PC-3 (cell line): ENCODE measurements around the gene PRPH.

Source experiments
- CTCF ChIP-seq: fragments of 300-600 bp; sonication (generic); conservative IDR thresholded peaks from 2 replicates; pipeline ENCODE4 v1.5.1; 2017; ENCODE audit warnings: antibody characterized with exemption, low read depth, mild to moderate bottlenecking, low read length
- EZH2 ChIP-seq: fragments of 300-600 bp; sonication (generic); IDR thresholded peaks from one replicate; pipeline ENCODE4 v1.6.1; 2017; ENCODE audit warnings: antibody characterized with exemption, mild to moderate bottlenecking, low read length; ENCODE audit not compliant: unreplicated experiment
- EZH2phosphoT487 ChIP-seq: fragments of 300-600 bp; sonication (generic); IDR thresholded peaks from 2 replicates; pipeline ENCODE4 v1.6.1; 2018; ENCODE audit warnings: mild to moderate bottlenecking, antibody characterized with exemption, low read length, borderline replicate concordance

- TF ChIP-seq CTCF (no peak), EZH2phosphoT487 (no peak), EZH2 (no peak)
Measured at GRCh38 chr12:49332441-49332861, 37.5 kb downstream of the PRPH start.
